ENCODE results near the gene YTHDC2. TPM values are rescaled to one million over a fixed set of nuclear protein-coding genes. Genes with fewer than 3 reads are reported as not detected.

The YTHDC2 gene
- polyA plus RNA-seq, 1 donor (not counting 4 experiments of a cell fraction or from before 2014, with no cell fraction given): 15.2 TPM

- Histone ChIP-seq H3K9ac (ENCODE audit: control insufficient read depth, extremely low read depth, insufficient read depth, low read length) (no peak overlapping the region), H3K79me2 (ENCODE audit: control insufficient read depth, insufficient read depth, low read length) (no peaks in the 10 kb centered on the region), H4K20me1 (ENCODE audit: control insufficient read depth, extremely low read depth, insufficient read depth, low read length) (no peaks in the 10 kb centered on the region), H2AFZ (ENCODE audit: control insufficient read depth, low read length) (no peak overlapping the region), H3K4me2 (ENCODE audit: control insufficient read depth, extremely low read depth, insufficient read depth, low read depth, low read length) (no peak overlapping the region), H3K27me3 (ENCODE audit: control insufficient read depth, extremely low read depth, insufficient read depth, low read length) (no peaks in the 10 kb centered on the region), H3K9me3 (ENCODE audit: control insufficient read depth, low read depth, low read length) (no peaks in the 10 kb centered on the region), H3K4me3 (ENCODE audit: control insufficient read depth in 2 of 3, extremely low read depth in 1 of 3, insufficient read depth in 2 of 3, low read depth in 1 of 3, low read length in 3 of 3) (no peak overlapping the region), H3K27ac (ENCODE audit: control insufficient read depth, insufficient read depth, low read length) (no peak overlapping the region), H3K9me1 (ENCODE audit: control insufficient read depth, extremely low read depth, insufficient read depth, low read length) (no peaks in the 10 kb centered on the region), H3K4me1 (ENCODE audit: control insufficient read depth, extremely low read depth, insufficient read depth, low read length) (peaks cover 11% of the 10 kb centered on the region), H3K36me3 (ENCODE audit: control insufficient read depth in 2 of 2, extremely low read depth in 1 of 2, insufficient read depth in 2 of 2, low read length in 2 of 2) (peaks cover 2 to 5% of the 10 kb centered on the region in 2 experiments)
- TF ChIP-seq EZH2 (IDR thresholded peaks at IDR 0.05; ENCODE audit: low read length) (no peak), CTCF (optimal IDR thresholded peaks at IDR 0.05 in 1 of 3, IDR thresholded peaks at IDR 0.05 in 1 of 3, conservative IDR thresholded peaks at IDR 0.05 in 1 of 3; ENCODE audit: extremely low read depth in 1 of 3, insufficient read depth in 2 of 3, low read length in 3 of 3) (no peak)
- no peak for FAIRE-seq
- dilution Hi-C loops (cut with MboI; ENCODE audit: extremely low pct_ligation_motif_present, low sequenced_read_pairs): no loop called here
- no peak for DNase-seq (ENCODE audit: low read depth, low spot score)
Observed at GRCh38 chr5:113578091-113578490, 64.6 kb downstream of the YTHDC2 start.

GRCh38 chr5:113581388-113581787 lies 67.9 kb downstream of the YTHDC2 start:
- no peak overlapping the region for H3K9ac ChIP-seq (ENCODE audit: control insufficient read depth, extremely low read depth, insufficient read depth, low read length)
- dilution Hi-C loops (cut with MboI; ENCODE audit: extremely low pct_ligation_motif_present, low sequenced_read_pairs): no loop called here
- H3K36me3 ChIP-seq (ENCODE audit: control insufficient read depth in 2 of 2, extremely low read depth in 1 of 2, insufficient read depth in 2 of 2, low read length in 2 of 2): peaks cover 2 to 5% of the 10 kb centered on the region in 2 experiments
- H4K20me1 ChIP-seq (ENCODE audit: control insufficient read depth, extremely low read depth, insufficient read depth, low read length): no peaks in the 10 kb centered on the region
- H3K27me3 ChIP-seq (ENCODE audit: control insufficient read depth, extremely low read depth, insufficient read depth, low read length): no peaks in the 10 kb centered on the region
- no peak overlapping the region for H3K4me3 ChIP-seq (ENCODE audit: control insufficient read depth in 2 of 3, extremely low read depth in 1 of 3, insufficient read depth in 2 of 3, low read depth in 1 of 3, low read length in 3 of 3)
- no peaks in the 10 kb centered on the region for H3K9me3 ChIP-seq (ENCODE audit: control insufficient read depth, low read depth, low read length)
- FAIRE-seq: no peak
- DNase-seq (ENCODE audit: low read depth, low spot score): no peak
- no peak overlapping the region for H3K27ac ChIP-seq (ENCODE audit: control insufficient read depth, insufficient read depth, low read length)
- TF ChIP-seq EZH2 (IDR thresholded peaks at IDR 0.05; ENCODE audit: low read length): no peak
- no peak for TF ChIP-seq CTCF (optimal IDR thresholded peaks at IDR 0.05 in 1 of 3, IDR thresholded peaks at IDR 0.05 in 1 of 3, conservative IDR thresholded peaks at IDR 0.05 in 1 of 3; ENCODE audit: extremely low read depth in 1 of 3, insufficient read depth in 2 of 3, low read length in 3 of 3)
- H3K4me2 ChIP-seq (ENCODE audit: control insufficient read depth, extremely low read depth, insufficient read depth, low read depth, low read length): no peak overlapping the region
- H3K4me1 ChIP-seq (ENCODE audit: control insufficient read depth, extremely low read depth, insufficient read depth, low read length): no peaks in the 10 kb centered on the region
- H3K9me1 ChIP-seq (ENCODE audit: control insufficient read depth, extremely low read depth, insufficient read depth, low read length): no peaks in the 10 kb centered on the region
- H2AFZ ChIP-seq (ENCODE audit: control insufficient read depth, low read length): no peak overlapping the region
- H3K79me2 ChIP-seq (ENCODE audit: control insufficient read depth, insufficient read depth, low read length): no peaks in the 10 kb centered on the region

Data from keratinocyte (primary cell).